HG03520 (cell line): ENCODE results near the gene CNGB1.
"Not testable (repeated sequence)": the region's sequence is repeated elsewhere in the genome, so short reads cannot be mapped to it uniquely, and the experiment has no call there.

Experiments used
- ATAC-seq: cut with Tn5 transposase; IDR thresholded peaks from one replicate; pipeline ENCODE4 v1.9.1; 2021; ENCODE audit warnings: mild to moderate bottlenecking, moderate library complexity; ENCODE audit not compliant: unreplicated experiment

Gene CNGB1

GRCh38 chr16:57956270-57956808 lies 14.6 kb downstream of the CNGB1 start:
- no peak for ATAC-seq

- ATAC-seq = no peak
Measured at GRCh38 chr16:57955572-57956188, 15.2 kb downstream of the CNGB1 start.

- ATAC-seq = no peak
Measured at GRCh38 chr16:57953857-57954256, 17.1 kb downstream of the CNGB1 start.

GRCh38 chr16:57952909-57953308 lies 18.0 kb downstream of the CNGB1 start:
- ATAC-seq = no peak

GRCh38 chr16:57951204-57951960 lies 19.5 kb downstream of the CNGB1 start:
- no peak for ATAC-seq

GRCh38 chr16:57950382-57950781 lies 20.5 kb downstream of the CNGB1 start:
- no peak for ATAC-seq

- ATAC-seq = no peak
Measured at GRCh38 chr16:57949595-57950238, 21.2 kb downstream of the CNGB1 start.

GRCh38 chr16:57949013-57949412 lies 21.9 kb downstream of the CNGB1 start:
- ATAC-seq = no peak

- ATAC-seq = no peak
Measured at GRCh38 chr16:57948027-57948426, 22.9 kb downstream of the CNGB1 start.

- ATAC-seq = no peak
Measured at GRCh38 chr16:57947261-57947660, 23.7 kb downstream of the CNGB1 start.

GRCh38 chr16:57946181-57946801 lies 24.6 kb downstream of the CNGB1 start:
- ATAC-seq = no peak

GRCh38 chr16:57945740-57946138 lies 25.2 kb downstream of the CNGB1 start:
- no peak for ATAC-seq

- ATAC-seq = no peak
Measured at GRCh38 chr16:57944970-57945739, 25.8 kb downstream of the CNGB1 start.

GRCh38 chr16:57943381-57943780 lies 27.5 kb downstream of the CNGB1 start:
- ATAC-seq = not testable (repeated sequence)

GRCh38 chr16:57941901-57942300 lies 29.0 kb downstream of the CNGB1 start:
- not testable (repeated sequence) for ATAC-seq

- ATAC-seq = no peak
Measured at GRCh38 chr16:57941016-57941664, 29.8 kb downstream of the CNGB1 start.

GRCh38 chr16:57940382-57940966 lies 30.5 kb downstream of the CNGB1 start:
- no peak for ATAC-seq

- ATAC-seq = no peak
Measured at GRCh38 chr16:57939872-57940224, 31.1 kb downstream of the CNGB1 start.

GRCh38 chr16:57938936-57939871 lies 31.7 kb downstream of the CNGB1 start:
- no peak for ATAC-seq
